ENCODE results near the gene PTGIS. TPM values are rescaled to one million over a fixed set of nuclear protein-coding genes. Genes with fewer than 3 reads are reported as not detected.
A peak's percentile ranks its signal among the peaks of the same experiment; 100 is the strongest.

The PTGIS gene
- total and polyA plus RNA-seq, 2 experiments from 2014 or later, result 2.1 to 7.8 TPM

- Histone ChIP-seq H3K9me3 (ENCODE audit: low read depth) (no peaks in the 10 kb centered on the region), H3K4me1 (ENCODE audit: low read depth) (peaks cover under 1% of the 10 kb centered on the region), H3K36me3 (no peaks in the 10 kb centered on the region), H3K27me3 (no peaks in the 10 kb centered on the region), H3K4me3 (no peak overlapping the region), H3K27ac (no peak overlapping the region)
- no peak for TF ChIP-seq CTCF (IDR thresholded peaks at IDR 0.05; ENCODE audit: low read depth, low read length)
- DNase-seq (ENCODE audit: low read depth in 1 of 2, low spot score in 1 of 2), result no peak
Measured at GRCh38 chr20:49585585-49586245, 17.8 kb upstream of the PTGIS start.

GRCh38 chr20:49584418-49585382 is 16.8 kb upstream of the PTGIS start:
- Histone ChIP-seq H3K27ac (no peak overlapping the region), H3K27me3 (no peaks in the 10 kb centered on the region), H3K36me3 (no peaks in the 10 kb centered on the region), H3K4me3 (no peak overlapping the region), H3K9me3 (ENCODE audit: low read depth) (no peaks in the 10 kb centered on the region), H3K4me1 (ENCODE audit: low read depth) (no peaks in the 10 kb centered on the region)
- no peak for TF ChIP-seq CTCF (IDR thresholded peaks at IDR 0.05; ENCODE audit: low read depth, low read length)
- no peak for DNase-seq (ENCODE audit: low read depth in 1 of 2, low spot score in 1 of 2)

GRCh38 chr20:49583669-49584417 is 15.9 kb upstream of the PTGIS start:
- H3K36me3 ChIP-seq, result no peaks in the 10 kb centered on the region
- no peak overlapping the region for H3K4me3 ChIP-seq
- no peaks in the 10 kb centered on the region for H3K27me3 ChIP-seq
- peak; percentile 14 for TF ChIP-seq CTCF (IDR thresholded peaks at IDR 0.05; ENCODE audit: low read depth, low read length)
- peak; percentile 32 to 94 for DNase-seq (ENCODE audit: low read depth in 1 of 2, low spot score in 1 of 2)
- no peaks in the 10 kb centered on the region for H3K9me3 ChIP-seq (ENCODE audit: low read depth)
- no peaks in the 10 kb centered on the region for H3K4me1 ChIP-seq (ENCODE audit: low read depth)
- H3K27ac ChIP-seq, result peak overlapping the region; percentile 16

GRCh38 chr20:49583343-49583668 is 15.4 kb upstream of the PTGIS start:
- Histone ChIP-seq H3K27ac (peak overlapping the region; percentile 16), H3K36me3 (no peaks in the 10 kb centered on the region), H3K9me3 (ENCODE audit: low read depth) (no peaks in the 10 kb centered on the region), H3K4me3 (no peak overlapping the region), H3K4me1 (ENCODE audit: low read depth) (no peaks in the 10 kb centered on the region), H3K27me3 (no peaks in the 10 kb centered on the region)
- DNase-seq (ENCODE audit: low read depth in 1 of 2, low spot score in 1 of 2), result no peak
- no peak for TF ChIP-seq CTCF (IDR thresholded peaks at IDR 0.05; ENCODE audit: low read depth, low read length)
